Measurements from ENCODE around the gene GDI2.

The GDI2 gene

GRCh38 chr10:5737352-5737751 lies 75.9 kb downstream of the GDI2 start:
- no peak for FAIRE-seq

DNA sequence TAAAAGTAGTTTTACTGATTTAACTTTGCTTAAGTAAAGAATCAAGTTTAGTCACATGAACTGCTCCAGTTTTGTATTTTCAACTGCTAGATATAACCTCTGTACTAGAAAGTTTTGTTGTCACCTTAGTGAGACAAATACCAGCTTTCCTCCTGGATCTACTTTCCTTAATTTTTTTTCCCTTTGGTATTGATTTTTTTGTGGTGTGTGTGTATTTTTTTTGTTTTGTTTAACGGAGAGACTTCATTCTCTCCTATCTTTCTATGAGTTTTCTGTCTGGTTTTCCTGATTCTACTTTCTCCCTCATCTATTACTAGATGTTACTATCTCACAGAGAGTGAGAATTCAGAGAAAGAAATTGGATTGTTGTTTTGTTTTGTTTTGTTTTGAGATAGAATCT lies 76.6 kb downstream of the GDI2 start:
- FAIRE-seq: no peak

GRCh38 chr10:5735119-5735518 lies 78.1 kb downstream of the GDI2 start:
- FAIRE-seq: no peak

- FAIRE-seq: no peak
Measured at GRCh38 chr10:5732141-5732540, 81.1 kb downstream of the GDI2 start.

DNA sequence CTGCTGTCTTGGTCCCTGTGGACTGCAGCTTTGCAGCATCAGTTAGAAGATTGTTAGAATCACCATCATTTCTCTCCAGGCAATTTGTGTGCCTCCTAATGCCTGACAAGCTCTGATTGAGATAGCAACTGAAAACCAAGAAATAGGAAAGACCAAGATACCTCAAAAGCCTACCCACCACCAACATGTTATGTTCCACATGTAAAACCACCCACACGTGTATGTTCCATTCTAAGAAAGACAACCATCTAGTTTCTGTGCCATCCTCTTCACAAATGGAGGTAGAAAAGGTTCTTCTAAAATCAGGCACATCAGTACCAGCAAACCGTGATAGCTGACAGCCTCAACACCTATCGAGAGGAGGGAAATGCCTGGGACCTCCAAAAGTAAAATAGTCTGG lies 81.7 kb downstream of the GDI2 start:
- FAIRE-seq: no peak

DNA sequence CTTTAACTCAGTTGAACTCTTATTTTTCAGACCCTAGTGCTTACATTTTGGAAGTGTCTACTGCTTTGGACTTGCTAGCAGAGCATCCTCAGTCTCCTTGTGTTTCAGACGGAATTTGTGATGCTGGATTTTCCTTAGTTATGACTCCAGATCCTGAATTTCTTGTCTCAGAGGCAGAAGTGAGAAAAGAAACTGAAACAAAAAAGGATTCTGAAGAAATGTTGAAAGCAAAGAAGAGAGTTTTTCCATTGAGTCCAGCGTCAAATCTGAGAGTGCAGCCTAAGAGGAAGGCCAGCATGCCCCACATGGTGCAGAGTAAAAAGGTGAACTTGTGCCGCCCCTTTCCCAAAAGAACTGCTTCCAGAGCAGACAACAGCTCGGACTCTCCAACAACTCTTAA lies 82.5 kb downstream of the GDI2 start:
- no peak for FAIRE-seq

GRCh38 chr10:5723692-5724091 lies 89.5 kb downstream of the GDI2 start:
- no peak for FAIRE-seq

GRCh38 chr10:5720182-5720581 lies 93.1 kb downstream of the GDI2 start:
- FAIRE-seq: no peak

GRCh38 chr10:5719546-5719945 lies 93.7 kb downstream of the GDI2 start:
- FAIRE-seq: no peak
